IPS-18a (cell line): ENCODE data around the gene TRPC6.
A peak's percentile ranks its signal among the peaks of the same experiment; 100 is the strongest.

Experiments
- H3K27ac ChIP-seq: one replicate; pipeline ENCODE4 v1.5.1; 2013; ENCODE audit warnings: low read length
- H3K27me3 ChIP-seq: one replicate; pipeline ENCODE4 v1.6.1; 2013; ENCODE audit warnings: mild to moderate bottlenecking, low read length; ENCODE audit not compliant: control insufficient read depth, insufficient read depth
- H3K36me3 ChIP-seq: one replicate; pipeline ENCODE4 v1.6.1; 2013; ENCODE audit warnings: low read depth, low read length; ENCODE audit not compliant: control insufficient read depth
- H3K4me1 ChIP-seq: one replicate; pipeline ENCODE4 v1.6.1; 2013; ENCODE audit warnings: low read depth, low read length; ENCODE audit not compliant: control insufficient read depth
- H3K4me3 ChIP-seq: one replicate; pipeline ENCODE4 v1.5.1; 2013; ENCODE audit warnings: low read length
- H3K9ac ChIP-seq: one replicate; pipeline ENCODE4 v1.6.1; 2013; ENCODE audit warnings: mild to moderate bottlenecking, low read length, moderate library complexity
- H3K9me3 ChIP-seq: one replicate; pipeline ENCODE4 v1.6.1; 2013; ENCODE audit warnings: low read depth, low read length; ENCODE audit not compliant: control insufficient read depth

The TRPC6 gene

GRCh38 chr11:101577461-101577860, 6.3 kb downstream of the TRPC6 start:
- H3K36me3 ChIP-seq: no peaks in the 10 kb centered on the region
- peaks cover 8% of the 10 kb centered on the region for H3K4me1 ChIP-seq
- no peak overlapping the region for H3K9ac ChIP-seq
- H3K27ac ChIP-seq: no peak overlapping the region
- peaks cover 20% of the 10 kb centered on the region for H3K27me3 ChIP-seq
- no peak overlapping the region for H3K4me3 ChIP-seq
- H3K9me3 ChIP-seq: no peaks in the 10 kb centered on the region

GRCh38 chr11:101576456-101576855, 7.4 kb downstream of the TRPC6 start:
- H3K4me3 ChIP-seq: no peak overlapping the region
- peaks cover 10% of the 10 kb centered on the region for H3K27me3 ChIP-seq
- H3K9me3 ChIP-seq: no peaks in the 10 kb centered on the region
- H3K4me1 ChIP-seq: peaks cover 8% of the 10 kb centered on the region
- H3K36me3 ChIP-seq: no peaks in the 10 kb centered on the region
- no peak overlapping the region for H3K9ac ChIP-seq
- no peak overlapping the region for H3K27ac ChIP-seq

- Histone ChIP-seq H3K36me3 (no peaks in the 10 kb centered on the region), H3K9ac (no peak overlapping the region), H3K4me3 (no peak overlapping the region), H3K9me3 (no peaks in the 10 kb centered on the region), H3K4me1 (peaks cover 8% of the 10 kb centered on the region), H3K27me3 (no peaks in the 10 kb centered on the region), H3K27ac (no peak overlapping the region)
Observed at GRCh38 chr11:101574886-101575285, 8.9 kb downstream of the TRPC6 start.

- peak overlapping the region; percentile 31 for H3K9ac ChIP-seq
- H3K36me3 ChIP-seq: no peaks in the 10 kb centered on the region
- no peak overlapping the region for H3K27ac ChIP-seq
- H3K9me3 ChIP-seq: no peaks in the 10 kb centered on the region
- H3K4me3 ChIP-seq: peak overlapping the region; percentile 3
- peaks cover 3% of the 10 kb centered on the region for H3K4me1 ChIP-seq
- no peaks in the 10 kb centered on the region for H3K27me3 ChIP-seq
Observed at GRCh38 chr11:101567071-101567470, 16.7 kb downstream of the TRPC6 start.

- no peaks in the 10 kb centered on the region for H3K9me3 ChIP-seq
- H3K36me3 ChIP-seq: no peaks in the 10 kb centered on the region
- H3K27me3 ChIP-seq: no peaks in the 10 kb centered on the region
- H3K9ac ChIP-seq: peak overlapping the region; percentile 31
- no peak overlapping the region for H3K27ac ChIP-seq
- H3K4me1 ChIP-seq: peaks cover 3% of the 10 kb centered on the region
- H3K4me3 ChIP-seq: peak overlapping the region; percentile 3
Observed at GRCh38 chr11:101566626-101567025, 17.2 kb downstream of the TRPC6 start.

GRCh38 chr11:101563166-101563565, 20.6 kb downstream of the TRPC6 start:
- Histone ChIP-seq H3K27ac (no peak overlapping the region), H3K4me1 (peaks cover 3% of the 10 kb centered on the region), H3K36me3 (no peaks in the 10 kb centered on the region), H3K4me3 (no peak overlapping the region), H3K9me3 (no peaks in the 10 kb centered on the region), H3K27me3 (no peaks in the 10 kb centered on the region), H3K9ac (no peak overlapping the region)

- Histone ChIP-seq H3K36me3 (no peaks in the 10 kb centered on the region), H3K9ac (no peak overlapping the region), H3K27me3 (no peaks in the 10 kb centered on the region), H3K4me1 (no peaks in the 10 kb centered on the region), H3K4me3 (no peak overlapping the region), H3K9me3 (no peaks in the 10 kb centered on the region), H3K27ac (no peak overlapping the region)
Observed at GRCh38 chr11:101555366-101555765, 28.4 kb downstream of the TRPC6 start.

GRCh38 chr11:101553891-101554292, 29.9 kb downstream of the TRPC6 start:
- Histone ChIP-seq H3K27me3 (no peaks in the 10 kb centered on the region), H3K27ac (no peak overlapping the region), H3K9me3 (no peaks in the 10 kb centered on the region)

GRCh38 chr11:101552888-101553287, 30.9 kb downstream of the TRPC6 start:
- Histone ChIP-seq H3K4me3 (no peak overlapping the region), H3K27me3 (no peaks in the 10 kb centered on the region), H3K27ac (no peak overlapping the region), H3K4me1 (no peaks in the 10 kb centered on the region), H3K36me3 (no peaks in the 10 kb centered on the region), H3K9me3 (no peaks in the 10 kb centered on the region), H3K9ac (no peak overlapping the region)

More at GRCh38 chr11:101553891-101554292, 29.9 kb downstream of the TRPC6 start:
- Histone ChIP-seq H3K9ac (no peak overlapping the region), H3K4me3 (no peak overlapping the region), H3K4me1 (no peaks in the 10 kb centered on the region), H3K36me3 (no peaks in the 10 kb centered on the region)

GRCh38 chr11:101528541-101528940, 55.3 kb downstream of the TRPC6 start:
- Histone ChIP-seq H3K9ac (no peak overlapping the region), H3K36me3 (no peaks in the 10 kb centered on the region), H3K27me3 (no peaks in the 10 kb centered on the region), H3K27ac (no peak overlapping the region), H3K9me3 (no peaks in the 10 kb centered on the region), H3K4me1 (peaks cover 5% of the 10 kb centered on the region), H3K4me3 (no peak overlapping the region)

GRCh38 chr11:101523634-101524260, 60.1 kb downstream of the TRPC6 start:
- no peak overlapping the region for H3K27ac ChIP-seq

GRCh38 chr11:101523193-101523592, 60.6 kb downstream of the TRPC6 start:
- H3K36me3 ChIP-seq: no peaks in the 10 kb centered on the region

More at GRCh38 chr11:101523634-101524260, 60.1 kb downstream of the TRPC6 start:
- Histone ChIP-seq H3K36me3 (no peaks in the 10 kb centered on the region), H3K27me3 (no peaks in the 10 kb centered on the region), H3K4me3 (peak overlapping the region; percentile 17), H3K4me1 (peaks cover 9% of the 10 kb centered on the region), H3K9me3 (peaks cover 7% of the 10 kb centered on the region), H3K9ac (no peak overlapping the region)

More at GRCh38 chr11:101523193-101523592, 60.6 kb downstream of the TRPC6 start:
- Histone ChIP-seq H3K9me3 (peaks cover 7% of the 10 kb centered on the region), H3K27ac (no peak overlapping the region), H3K4me3 (no peak overlapping the region), H3K27me3 (no peaks in the 10 kb centered on the region), H3K9ac (no peak overlapping the region), H3K4me1 (peaks cover 9% of the 10 kb centered on the region)
